ENCODE data around the gene GRB10.

Gene GRB10

GRCh38 chr7:50814166-50814565 lies 31.5 kb upstream of the GRB10 start:
- Mint-ChIP-seq H3K4me1 (ENCODE audit: low read depth in 2 of 2) (no peaks in the 10 kb centered on the region), H3K9me3 (peaks cover 0 to 5% of the 10 kb centered on the region in 2 donors), H3K4me3 (no peak overlapping the region), H3K36me3 (ENCODE audit: insufficient read depth) (no peaks in the 10 kb centered on the region), H3K27ac (no peak overlapping the region), H3K27me3 (peaks cover 18 to 58% of the 10 kb centered on the region in 2 donors)
- DNase-seq (no peak), ATAC-seq (replicated peaks) (no peak)

GRCh38 chr7:50812841-50813475 lies 30.3 kb upstream of the GRB10 start:
- Mint-ChIP-seq H3K9me3 (peaks cover 0 to 5% of the 10 kb centered on the region in 2 donors), H3K36me3 (ENCODE audit: insufficient read depth) (no peaks in the 10 kb centered on the region), H3K27me3 (peaks cover 12 to 53% of the 10 kb centered on the region in 2 donors), H3K4me3 (no peak overlapping the region), H3K27ac (no peak overlapping the region), H3K4me1 (ENCODE audit: low read depth in 2 of 2) (no peaks in the 10 kb centered on the region)
- ATAC-seq (replicated peaks) = no peak
- DNase-seq = no peak

GRCh38 chr7:50812094-50812493 lies 29.4 kb upstream of the GRB10 start:
- H3K4me1 Mint-ChIP-seq (ENCODE audit: low read depth in 2 of 2) = no peaks in the 10 kb centered on the region
- H3K36me3 Mint-ChIP-seq (ENCODE audit: insufficient read depth) = no peaks in the 10 kb centered on the region
- no peak for ATAC-seq (replicated peaks)
- no peak overlapping the region for H3K27ac Mint-ChIP-seq
- H3K4me3 Mint-ChIP-seq = no peak overlapping the region
- peaks cover 12 to 50% of the 10 kb centered on the region in 2 donors for H3K27me3 Mint-ChIP-seq
- peaks cover 0 to 5% of the 10 kb centered on the region in 2 donors for H3K9me3 Mint-ChIP-seq
- DNase-seq = no peak

GRCh38 chr7:50808282-50808888 lies 25.7 kb upstream of the GRB10 start:
- peaks cover 5 to 50% of the 10 kb centered on the region in 2 donors for H3K27me3 Mint-ChIP-seq
- no peaks in the 10 kb centered on the region for H3K4me1 Mint-ChIP-seq (ENCODE audit: low read depth in 2 of 2)
- no peaks in the 10 kb centered on the region for H3K36me3 Mint-ChIP-seq (ENCODE audit: insufficient read depth)
- H3K27ac Mint-ChIP-seq = no peak overlapping the region
- no peaks in the 10 kb centered on the region for H3K9me3 Mint-ChIP-seq
- ATAC-seq (replicated peaks) (no peak), DNase-seq (no peak)
- no peak overlapping the region for H3K4me3 Mint-ChIP-seq

- DNase-seq (no peak), ATAC-seq (replicated peaks) (no peak)
- no peaks in the 10 kb centered on the region for H3K9me3 Mint-ChIP-seq
- H3K27me3 Mint-ChIP-seq = peaks cover 5 to 61% of the 10 kb centered on the region in 2 donors
- no peak overlapping the region for H3K27ac Mint-ChIP-seq
- H3K4me1 Mint-ChIP-seq (ENCODE audit: low read depth in 2 of 2) = no peaks in the 10 kb centered on the region
- no peaks in the 10 kb centered on the region for H3K36me3 Mint-ChIP-seq (ENCODE audit: insufficient read depth)
- no peak overlapping the region for H3K4me3 Mint-ChIP-seq
Measured at GRCh38 chr7:50807026-50807730, 24.5 kb upstream of the GRB10 start.

- Mint-ChIP-seq H3K4me1 (ENCODE audit: low read depth in 2 of 2) (no peaks in the 10 kb centered on the region), H3K27ac (no peak overlapping the region), H3K9me3 (no peaks in the 10 kb centered on the region), H3K27me3 (peaks cover 14 to 68% of the 10 kb centered on the region in 2 donors), H3K36me3 (ENCODE audit: insufficient read depth) (no peaks in the 10 kb centered on the region), H3K4me3 (no peak overlapping the region)
- DNase-seq (no peak), ATAC-seq (replicated peaks) (no peak)
Measured at GRCh38 chr7:50806143-50806542, 23.4 kb upstream of the GRB10 start.

- Mint-ChIP-seq H3K27me3 (peaks cover 18 to 68% of the 10 kb centered on the region in 2 donors), H3K4me1 (ENCODE audit: low read depth in 2 of 2) (no peaks in the 10 kb centered on the region), H3K27ac (no peak overlapping the region), H3K36me3 (ENCODE audit: insufficient read depth) (no peaks in the 10 kb centered on the region), H3K4me3 (no peak overlapping the region), H3K9me3 (no peaks in the 10 kb centered on the region)
- ATAC-seq (replicated peaks) (no peak), DNase-seq (no peak)
Measured at GRCh38 chr7:50805447-50806125, 22.9 kb upstream of the GRB10 start.

- H3K9me3 Mint-ChIP-seq = no peaks in the 10 kb centered on the region
- DNase-seq (no peak), ATAC-seq (replicated peaks) (no peak)
- H3K4me3 Mint-ChIP-seq = no peak overlapping the region
- H3K27ac Mint-ChIP-seq = no peak overlapping the region
- H3K4me1 Mint-ChIP-seq (ENCODE audit: low read depth in 2 of 2) = no peaks in the 10 kb centered on the region
- H3K36me3 Mint-ChIP-seq (ENCODE audit: insufficient read depth) = no peaks in the 10 kb centered on the region
- peaks cover 28 to 67% of the 10 kb centered on the region in 2 donors for H3K27me3 Mint-ChIP-seq
Measured at GRCh38 chr7:50803359-50804337, 21.0 kb upstream of the GRB10 start.

GRCh38 chr7:50801907-50802306 lies 19.2 kb upstream of the GRB10 start:
- H3K36me3 Mint-ChIP-seq (ENCODE audit: insufficient read depth) = no peaks in the 10 kb centered on the region
- ATAC-seq (replicated peaks) = no peak
- H3K4me1 Mint-ChIP-seq (ENCODE audit: low read depth in 2 of 2) = no peaks in the 10 kb centered on the region
- DNase-seq = no peak
- peaks cover 30 to 73% of the 10 kb centered on the region in 2 donors for H3K27me3 Mint-ChIP-seq
- H3K27ac Mint-ChIP-seq = no peak overlapping the region
- no peaks in the 10 kb centered on the region for H3K9me3 Mint-ChIP-seq
- no peak overlapping the region for H3K4me3 Mint-ChIP-seq

- H3K9me3 Mint-ChIP-seq = no peaks in the 10 kb centered on the region
- no peak overlapping the region for H3K4me3 Mint-ChIP-seq
- no peak overlapping the region for H3K27ac Mint-ChIP-seq
- H3K36me3 Mint-ChIP-seq (ENCODE audit: insufficient read depth) = no peaks in the 10 kb centered on the region
- H3K27me3 Mint-ChIP-seq = peaks cover 31 to 77% of the 10 kb centered on the region in 2 donors
- DNase-seq (no peak), ATAC-seq (replicated peaks) (no peak)
- peaks cover 0 to 1% of the 10 kb centered on the region in 2 donors for H3K4me1 Mint-ChIP-seq (ENCODE audit: low read depth in 2 of 2)
Measured at GRCh38 chr7:50799873-50800272, 17.2 kb upstream of the GRB10 start.

GRCh38 chr7:50798126-50798525 lies 15.4 kb upstream of the GRB10 start:
- Mint-ChIP-seq H3K4me1 (ENCODE audit: low read depth in 2 of 2) (peaks cover 0 to 1% of the 10 kb centered on the region in 2 donors), H3K27me3 (peaks cover 39 to 79% of the 10 kb centered on the region in 2 donors), H3K27ac (no peak overlapping the region), H3K4me3 (no peak overlapping the region), H3K9me3 (no peaks in the 10 kb centered on the region), H3K36me3 (ENCODE audit: insufficient read depth) (no peaks in the 10 kb centered on the region)
- ATAC-seq (replicated peaks) (no peak), DNase-seq (no peak)

- H3K4me1 Mint-ChIP-seq (ENCODE audit: low read depth in 2 of 2) = peaks cover 2 to 3% of the 10 kb centered on the region in 2 donors
- H3K27ac Mint-ChIP-seq = no peak overlapping the region
- no peaks in the 10 kb centered on the region for H3K9me3 Mint-ChIP-seq
- H3K4me3 Mint-ChIP-seq = no peak overlapping the region
- peaks cover 41 to 75% of the 10 kb centered on the region in 2 donors for H3K27me3 Mint-ChIP-seq
- no peak for ATAC-seq (replicated peaks)
- H3K36me3 Mint-ChIP-seq (ENCODE audit: insufficient read depth) = no peaks in the 10 kb centered on the region
- no peak for DNase-seq
Measured at GRCh38 chr7:50795831-50796230, 13.1 kb upstream of the GRB10 start.

- no peaks in the 10 kb centered on the region for H3K36me3 Mint-ChIP-seq (ENCODE audit: insufficient read depth)
- no peak overlapping the region for H3K27ac Mint-ChIP-seq
- ATAC-seq (replicated peaks) = no peak
- DNase-seq = no peak
- H3K4me3 Mint-ChIP-seq = no peak overlapping the region
- H3K27me3 Mint-ChIP-seq = peaks cover 46 to 76% of the 10 kb centered on the region in 2 donors
- no peaks in the 10 kb centered on the region for H3K9me3 Mint-ChIP-seq
- peaks cover 2 to 3% of the 10 kb centered on the region in 2 donors for H3K4me1 Mint-ChIP-seq (ENCODE audit: low read depth in 2 of 2)
Measured at GRCh38 chr7:50795253-50795652, 12.6 kb upstream of the GRB10 start.
